HEK293T (cell line): ENCODE measurements around the gene KMT2A.

Experiments used
- BHLHE40 ChIP-seq: fragments of 450-650 bp; IDR thresholded peaks from 2 replicates; pipeline ENCODE4 v1.6.1; 2016; ENCODE audit warnings: mild to moderate bottlenecking, moderate library complexity, borderline replicate concordance
- SUZ12 ChIP-seq: fragments of 450-650 bp; IDR thresholded peaks from 2 replicates; pipeline ENCODE4 v1.6.1; 2016; ENCODE audit warnings: mild to moderate bottlenecking

GRCh38 chr11:118488480-118489109, 52.3 kb downstream of the KMT2A start:
- TF ChIP-seq SUZ12 (no peak), BHLHE40 (no peak)
